Keratinocyte (primary cell): Measurements from ENCODE around the gene POLD2. TPM values are rescaled to one million over a fixed set of nuclear protein-coding genes. Genes with fewer than 3 reads are reported as not detected.

Source experiments
- DNase-seq: peaks from one replicate; pipeline ENCODE4 v3.0.0-alpha.2; 2011; ENCODE audit warnings: low read depth, missing footprints, low spot score
- FAIRE-seq: peaks from 2 replicates; lab custom pipeline; 2011; peaks lifted over from hg19 to GRCh38; lab: Jason Lieb, UNC
- H2AFZ ChIP-seq: 2 replicates; pipeline ENCODE4 v1.6.0; 2012; ENCODE audit warnings: low read length, control low read depth, inconsistent platforms; ENCODE audit not compliant: control insufficient read depth
- H3K27ac ChIP-seq: 2 replicates; pipeline ENCODE4 v1.5.1; 2011; ENCODE audit warnings: low read length; ENCODE audit not compliant: control insufficient read depth, insufficient read depth
- H3K27me3 ChIP-seq: 3 replicates; pipeline ENCODE4 v1.6.0; 2011; ENCODE audit warnings: low read length; ENCODE audit not compliant: control insufficient read depth, insufficient read depth; ENCODE audit errors: extremely low read depth
- H3K36me3 ChIP-seq, 2 experiments: 2 replicates in 1 of 2; 3 replicates in 1 of 2; pipeline ENCODE4 v1.5.1; 2011; ENCODE audit warnings: low read length in 2 of 2, mild to moderate bottlenecking in 1 of 2; ENCODE audit not compliant: control insufficient read depth in 2 of 2, insufficient read depth in 2 of 2; ENCODE audit errors: extremely low read depth in 1 of 2
- H3K4me1 ChIP-seq: 3 replicates; pipeline ENCODE4 v1.5.1; 2011; ENCODE audit warnings: low read length; ENCODE audit not compliant: control insufficient read depth, insufficient read depth; ENCODE audit errors: extremely low read depth
- H3K4me2 ChIP-seq: 3 replicates; pipeline ENCODE4 v1.6.0; 2011; ENCODE audit warnings: low read depth, low read length; ENCODE audit not compliant: control insufficient read depth, insufficient read depth; ENCODE audit errors: extremely low read depth
- H3K4me3 ChIP-seq, 3 experiments: fragments of 200-600 bp in 1 of 3; sonication (generic) in 1 of 3; 2 replicates in 2 of 3; 3 replicates in 1 of 3; pipeline ENCODE4 v1.5.1; 2011 to 2016; ENCODE audit warnings: low read length in 3 of 3, mild to moderate bottlenecking in 3 of 3, control low read depth in 2 of 3, inconsistent platforms in 1 of 3, low read depth in 1 of 3, mixed read lengths in 1 of 3, mixed run types in 1 of 3, moderate library complexity in 1 of 3; ENCODE audit not compliant: control insufficient read depth in 2 of 3, insufficient read depth in 2 of 3; ENCODE audit errors: extremely low read depth in 1 of 3
- H3K79me2 ChIP-seq: 2 replicates; pipeline ENCODE4 v1.6.0; 2012; ENCODE audit warnings: low read length; ENCODE audit not compliant: control insufficient read depth, insufficient read depth
- H3K9ac ChIP-seq: 3 replicates; pipeline ENCODE4 v1.6.0; 2011; ENCODE audit warnings: low read length; ENCODE audit not compliant: control insufficient read depth, insufficient read depth; ENCODE audit errors: extremely low read depth
- H3K9me1 ChIP-seq: 3 replicates; pipeline ENCODE4 v1.6.0; 2011; ENCODE audit warnings: low read length; ENCODE audit not compliant: control insufficient read depth, insufficient read depth; ENCODE audit errors: extremely low read depth
- H3K9me3 ChIP-seq: 2 replicates; pipeline ENCODE4 v1.5.1; 2012; ENCODE audit warnings: low read depth, low read length; ENCODE audit not compliant: control insufficient read depth
- H4K20me1 ChIP-seq: 3 replicates; pipeline ENCODE4 v1.6.0; 2011; ENCODE audit warnings: low read length; ENCODE audit not compliant: control insufficient read depth, insufficient read depth; ENCODE audit errors: extremely low read depth
- EZH2 ChIP-seq: IDR thresholded peaks from one replicate; pipeline ENCODE4 v1.6.1; 2012; ENCODE audit warnings: inconsistent platforms, mild to moderate bottlenecking, low read length, moderate library complexity
- dilution Hi-C: fragments of 300-500 bp; cut with MboI; formaldehyde crosslinking; loops from one replicate; pipeline ENCODE4 v1.7.0; 2020; ENCODE audit warnings: low sequenced_read_pairs; ENCODE audit not compliant: extremely low pct_ligation_motif_present
- polyA plus RNA-seq, 5 experiments: library from polyadenylated mRNA; depleted of rRNA in 3 of 5; stranded (reverse) in 3 of 5; stranded (forward) in 1 of 5; unstranded in 1 of 5; fragments of >200 nt; gene quantifications; 1 replicate in 1 of 5; 2 replicates in 3 of 5; 3 replicates in 1 of 5; pipeline versions ENCODE4 v1.2.1 to v1.2.3, GENCODE V29; 2011 to 2012; ENCODE audit warnings: missing spikeins in 2 of 5, low read depth in 1 of 5, low replicate concordance in 1 of 5
- TF ChIP-seq, protein P1 (sequence below), 3 experiments: IDR thresholded peaks in 1 of 3; conservative IDR thresholded peaks in 1 of 3; optimal IDR thresholded peaks in 1 of 3; 2 replicates in 2 of 3; 3 replicates in 1 of 3; pipeline versions ENCODE3 to v1.5.1; 2011; ENCODE audit warnings: low read length in 3 of 3, mild to moderate bottlenecking in 3 of 3, moderate library complexity in 2 of 3, control low read depth in 1 of 3, inconsistent platforms in 1 of 3; ENCODE audit not compliant: insufficient read depth in 2 of 3; ENCODE audit errors: extremely low read depth in 1 of 3

POLD2 gene
- polyA plus RNA-seq, 1 donor (not counting 4 experiments of a cell fraction or from before 2014, with no cell fraction given) = 158 TPM

DNA sequence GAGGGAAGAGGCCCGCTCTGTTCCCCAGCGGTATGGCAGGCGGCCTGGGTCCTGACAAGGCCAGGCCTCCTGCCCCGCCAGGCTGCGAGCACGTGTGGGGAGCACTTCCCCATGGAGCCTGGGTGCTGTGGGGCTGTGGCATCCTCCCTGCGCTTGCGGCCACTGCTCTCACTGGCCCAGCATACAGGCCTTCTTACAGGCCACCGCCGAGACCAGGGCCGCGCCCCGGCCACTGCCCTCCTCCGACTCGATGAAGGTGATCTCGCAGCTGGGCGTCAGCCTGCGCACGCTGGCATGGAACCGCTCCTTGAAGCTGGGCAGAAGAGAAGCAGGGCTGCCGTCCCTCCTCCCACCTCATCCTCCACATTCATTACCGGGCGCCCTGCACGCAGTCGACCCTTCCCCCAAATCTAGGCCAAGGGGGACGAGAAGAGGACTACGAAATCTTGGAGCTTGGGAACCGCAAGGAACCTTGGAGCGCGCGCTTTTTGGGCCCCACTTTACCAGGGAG lies 21.7 kb upstream of the POLD2 start:
- no peak for FAIRE-seq

DNA sequence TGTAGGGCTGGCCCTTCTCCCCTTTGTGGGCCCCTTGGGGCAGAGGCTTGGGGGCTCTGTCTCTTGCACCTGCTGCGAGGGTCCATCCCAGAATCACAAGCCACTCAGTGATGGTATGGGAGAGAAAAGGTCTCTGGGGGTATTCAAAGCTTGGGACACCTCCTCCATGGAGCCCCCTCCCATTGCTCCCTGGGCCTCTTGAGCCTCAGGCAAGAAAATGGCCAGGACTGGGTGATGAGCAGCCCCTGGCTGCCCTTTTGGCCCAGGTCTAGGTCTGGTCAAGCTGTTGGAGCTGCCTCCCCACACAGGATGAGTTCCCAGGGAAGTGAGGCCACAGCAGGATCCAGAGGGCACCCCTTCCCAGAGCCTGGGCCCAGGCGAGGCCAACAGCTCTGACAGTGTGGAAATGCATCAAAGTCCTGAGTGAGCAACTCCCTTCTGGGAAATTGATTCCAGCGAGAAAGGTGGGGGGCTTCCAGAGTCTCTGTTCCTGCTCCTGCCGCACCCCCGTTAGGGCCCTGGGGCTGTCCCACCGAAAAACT lies 21.1 kb upstream of the POLD2 start:
- no peaks in the 10 kb centered on the region for H3K36me3 ChIP-seq
- dilution Hi-C loops = no loop called here

More for the DNA sequence above, 21.7 kb upstream of the POLD2 start:
- no peaks in the 10 kb centered on the region for H3K9me3 ChIP-seq
- H3K4me3 ChIP-seq = no peak overlapping the region
- H3K9me1 ChIP-seq = no peaks in the 10 kb centered on the region
- H3K4me2 ChIP-seq = no peak overlapping the region
- DNase-seq = no peak
- no peaks in the 10 kb centered on the region for H3K36me3 ChIP-seq
- peaks cover 29% of the 10 kb centered on the region for H3K27me3 ChIP-seq
- dilution Hi-C loops = no loop called here
- H3K9ac ChIP-seq = no peak overlapping the region
- H4K20me1 ChIP-seq = no peaks in the 10 kb centered on the region
- H3K79me2 ChIP-seq = no peaks in the 10 kb centered on the region
- H3K4me1 ChIP-seq = peaks cover 3% of the 10 kb centered on the region
- H3K27ac ChIP-seq = no peak overlapping the region
- TF ChIP-seq EZH2 = no peak
- TF ChIP-seq, protein P1, sequence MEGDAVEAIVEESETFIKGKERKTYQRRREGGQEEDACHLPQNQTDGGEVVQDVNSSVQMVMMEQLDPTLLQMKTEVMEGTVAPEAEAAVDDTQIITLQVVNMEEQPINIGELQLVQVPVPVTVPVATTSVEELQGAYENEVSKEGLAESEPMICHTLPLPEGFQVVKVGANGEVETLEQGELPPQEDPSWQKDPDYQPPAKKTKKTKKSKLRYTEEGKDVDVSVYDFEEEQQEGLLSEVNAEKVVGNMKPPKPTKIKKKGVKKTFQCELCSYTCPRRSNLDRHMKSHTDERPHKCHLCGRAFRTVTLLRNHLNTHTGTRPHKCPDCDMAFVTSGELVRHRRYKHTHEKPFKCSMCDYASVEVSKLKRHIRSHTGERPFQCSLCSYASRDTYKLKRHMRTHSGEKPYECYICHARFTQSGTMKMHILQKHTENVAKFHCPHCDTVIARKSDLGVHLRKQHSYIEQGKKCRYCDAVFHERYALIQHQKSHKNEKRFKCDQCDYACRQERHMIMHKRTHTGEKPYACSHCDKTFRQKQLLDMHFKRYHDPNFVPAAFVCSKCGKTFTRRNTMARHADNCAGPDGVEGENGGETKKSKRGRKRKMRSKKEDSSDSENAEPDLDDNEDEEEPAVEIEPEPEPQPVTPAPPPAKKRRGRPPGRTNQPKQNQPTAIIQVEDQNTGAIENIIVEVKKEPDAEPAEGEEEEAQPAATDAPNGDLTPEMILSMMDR (optimal IDR thresholded peaks at IDR 0.05 in 1 of 3, IDR thresholded peaks at IDR 0.05 in 1 of 3, conservative IDR thresholded peaks at IDR 0.05 in 1 of 3; ENCODE audit: extremely low read depth in 1 of 3, insufficient read depth in 2 of 3, low read length in 3 of 3) = no peak
- H2AFZ ChIP-seq = no peak overlapping the region

More for the DNA sequence above, 21.1 kb upstream of the POLD2 start:
- Histone ChIP-seq H3K4me1 (peaks cover 3% of the 10 kb centered on the region), H2AFZ (no peak overlapping the region), H3K27ac (no peak overlapping the region), H3K9ac (no peak overlapping the region), H3K9me3 (no peaks in the 10 kb centered on the region), H3K4me2 (no peak overlapping the region), H4K20me1 (no peaks in the 10 kb centered on the region), H3K4me3 (no peak overlapping the region), H3K27me3 (peaks cover 29% of the 10 kb centered on the region), H3K79me2 (no peaks in the 10 kb centered on the region), H3K9me1 (no peaks in the 10 kb centered on the region)
- TF ChIP-seq, protein P1 (optimal IDR thresholded peaks at IDR 0.05 in 1 of 3, IDR thresholded peaks at IDR 0.05 in 1 of 3, conservative IDR thresholded peaks at IDR 0.05 in 1 of 3; ENCODE audit: extremely low read depth in 1 of 3, insufficient read depth in 2 of 3, low read length in 3 of 3) = no peak
- TF ChIP-seq EZH2 = no peak
- FAIRE-seq (no peak), DNase-seq (no peak)
